Adrenal gland (tissue), 5 donors: ENCODE results near the gene NEUROD6.

Experiments used
- POLR2A ChIP-seq, 2 donors: fragments of 450-650 bp; IDR thresholded peaks; one replicate each; pipeline ENCODE4 v1.6.1; 2017; ENCODE audit warnings: antibody characterized with exemption in 2 of 2, mild to moderate bottlenecking in 2 of 2, moderate library complexity in 1 of 2
- TF ChIP-seq, protein P1 (sequence below), 6 experiments: fragments of 450-650 bp in 4 of 6; fragments of 200-600 bp in 2 of 6; sonication (generic) in 1 of 6; IDR thresholded peaks; 1 replicate in 5 of 6; 2 replicates in 1 of 6; pipeline versions ENCODE4 v1.5.1 to v1.8.0; 2016 to 2021; ENCODE audit warnings: antibody characterized with exemption in 6 of 6, mild to moderate bottlenecking in 2 of 6, moderate library complexity in 1 of 6
- donor health status: DM: no; HTN: no; CAD: no.

DNA sequence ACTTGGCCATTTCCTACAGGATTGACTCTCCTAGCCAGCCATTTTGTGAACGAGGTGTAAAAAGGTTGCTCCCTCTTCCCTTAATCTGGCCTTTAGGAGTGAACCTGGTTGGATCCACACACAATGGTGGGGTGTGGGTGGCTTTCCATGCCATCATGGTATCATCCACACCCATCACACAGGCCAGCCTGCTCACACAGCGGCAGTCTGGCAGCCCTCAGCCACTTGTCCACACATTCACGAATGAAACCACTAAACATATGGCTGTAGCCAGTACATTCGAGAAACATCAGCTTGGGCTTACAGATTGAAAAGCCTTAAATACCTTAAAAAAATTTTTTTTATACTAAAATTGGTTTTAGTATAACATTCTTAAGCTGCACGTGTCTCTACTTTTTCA lies 31.9 kb downstream of the NEUROD6 start:
- no peak for TF ChIP-seq POLR2A (IDR thresholded peaks at IDR 0.05)
- TF ChIP-seq, protein P1, sequence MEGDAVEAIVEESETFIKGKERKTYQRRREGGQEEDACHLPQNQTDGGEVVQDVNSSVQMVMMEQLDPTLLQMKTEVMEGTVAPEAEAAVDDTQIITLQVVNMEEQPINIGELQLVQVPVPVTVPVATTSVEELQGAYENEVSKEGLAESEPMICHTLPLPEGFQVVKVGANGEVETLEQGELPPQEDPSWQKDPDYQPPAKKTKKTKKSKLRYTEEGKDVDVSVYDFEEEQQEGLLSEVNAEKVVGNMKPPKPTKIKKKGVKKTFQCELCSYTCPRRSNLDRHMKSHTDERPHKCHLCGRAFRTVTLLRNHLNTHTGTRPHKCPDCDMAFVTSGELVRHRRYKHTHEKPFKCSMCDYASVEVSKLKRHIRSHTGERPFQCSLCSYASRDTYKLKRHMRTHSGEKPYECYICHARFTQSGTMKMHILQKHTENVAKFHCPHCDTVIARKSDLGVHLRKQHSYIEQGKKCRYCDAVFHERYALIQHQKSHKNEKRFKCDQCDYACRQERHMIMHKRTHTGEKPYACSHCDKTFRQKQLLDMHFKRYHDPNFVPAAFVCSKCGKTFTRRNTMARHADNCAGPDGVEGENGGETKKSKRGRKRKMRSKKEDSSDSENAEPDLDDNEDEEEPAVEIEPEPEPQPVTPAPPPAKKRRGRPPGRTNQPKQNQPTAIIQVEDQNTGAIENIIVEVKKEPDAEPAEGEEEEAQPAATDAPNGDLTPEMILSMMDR (IDR thresholded peaks at IDR 0.05), result no peak
